Measurements from ENCODE around the gene BRME1. TPM values are rescaled to one million over a fixed set of nuclear protein-coding genes. Genes with fewer than 3 reads are reported as not detected.

The BRME1 gene
- total RNA-seq, 1 donor from 2014 or later = 4.6 TPM

- Mint-ChIP-seq H3K9me3 (ENCODE audit: unreplicated experiment) (peaks cover 7% of the 10 kb centered on the region), H3K36me3 (ENCODE audit: unreplicated experiment) (no peaks in the 10 kb centered on the region), H3K4me3 (ENCODE audit: unreplicated experiment) (peak overlapping the region; percentile 79), H3K27me3 (ENCODE audit: unreplicated experiment) (no peaks in the 10 kb centered on the region), H3K27ac (ENCODE audit: unreplicated experiment) (no peak overlapping the region), H3K4me1 (ENCODE audit: low read depth, unreplicated experiment) (no peaks in the 10 kb centered on the region)
- no peak for DNase-seq
- no peak for TF ChIP-seq CTCF (IDR thresholded peaks at IDR 0.05; ENCODE audit: partially characterized antibody, unreplicated experiment)
Observed at GRCh38 chr19:13906521-13906904, 596 bp upstream of the BRME1 start.

DNA sequence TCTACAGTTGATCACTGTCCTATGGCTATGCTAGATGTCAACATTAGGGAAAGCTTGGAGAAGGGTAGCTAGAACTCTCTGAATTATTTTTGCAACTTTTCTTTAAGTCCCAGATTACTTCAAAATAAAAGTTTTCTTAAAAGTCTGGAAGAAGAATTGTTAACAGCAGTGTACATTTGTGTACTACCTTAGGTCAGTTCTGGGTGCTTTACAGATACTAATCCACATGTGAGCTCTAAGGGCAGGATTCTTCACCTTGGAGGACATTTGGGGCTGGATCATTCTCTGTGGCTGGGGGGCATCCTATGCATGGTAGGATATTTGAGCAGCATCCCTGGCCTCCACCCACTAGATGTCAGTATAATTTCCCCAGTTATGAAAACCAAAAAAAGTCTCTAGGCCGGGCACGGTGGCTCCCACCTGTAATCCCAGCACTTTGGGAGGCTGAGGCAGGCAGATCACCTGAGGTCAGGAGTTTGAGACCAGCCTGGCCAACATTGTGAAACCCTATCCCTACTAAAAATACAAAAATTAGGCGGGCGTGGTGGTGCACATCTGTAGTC, 2.8 kb downstream of the BRME1 start:
- Mint-ChIP-seq H3K36me3 (ENCODE audit: unreplicated experiment) (no peaks in the 10 kb centered on the region), H3K4me3 (ENCODE audit: unreplicated experiment) (no peak overlapping the region), H3K27me3 (ENCODE audit: unreplicated experiment) (no peaks in the 10 kb centered on the region), H3K9me3 (ENCODE audit: unreplicated experiment) (peaks cover 7% of the 10 kb centered on the region), H3K4me1 (ENCODE audit: low read depth, unreplicated experiment) (no peaks in the 10 kb centered on the region), H3K27ac (ENCODE audit: unreplicated experiment) (no peak overlapping the region)
- no peak for DNase-seq
- TF ChIP-seq CTCF (IDR thresholded peaks at IDR 0.05; ENCODE audit: partially characterized antibody, unreplicated experiment) = no peak

GRCh38 chr19:13899912-13900584, 5.9 kb downstream of the BRME1 start:
- Mint-ChIP-seq H3K4me3 (ENCODE audit: unreplicated experiment) (no peak overlapping the region), H3K4me1 (ENCODE audit: low read depth, unreplicated experiment) (no peaks in the 10 kb centered on the region), H3K27ac (ENCODE audit: unreplicated experiment) (no peak overlapping the region), H3K27me3 (ENCODE audit: unreplicated experiment) (no peaks in the 10 kb centered on the region), H3K9me3 (ENCODE audit: unreplicated experiment) (peaks cover 7% of the 10 kb centered on the region), H3K36me3 (ENCODE audit: unreplicated experiment) (no peaks in the 10 kb centered on the region)
- DNase-seq = no peak
- TF ChIP-seq CTCF (IDR thresholded peaks at IDR 0.05; ENCODE audit: partially characterized antibody, unreplicated experiment) = no peak

DNA sequence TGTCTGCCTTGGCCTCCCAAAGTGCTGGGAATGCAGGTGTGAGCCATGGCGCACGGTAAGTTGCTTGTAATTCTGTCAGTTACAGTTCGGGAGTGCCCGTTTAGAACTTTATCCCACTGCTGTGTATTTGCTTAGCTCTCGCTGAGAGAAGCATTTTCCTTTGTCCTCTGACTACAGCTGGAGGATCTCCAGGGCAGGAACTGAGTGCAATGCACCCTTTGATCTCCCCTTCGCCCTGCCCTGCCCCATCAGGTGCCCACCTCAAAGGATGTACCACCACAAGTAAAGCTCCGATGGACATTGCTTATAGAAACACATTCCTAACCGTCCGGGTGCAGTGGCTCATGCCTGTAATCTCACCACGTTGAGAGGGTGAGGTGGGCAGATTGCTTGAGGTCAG, 6.5 kb downstream of the BRME1 start:
- Mint-ChIP-seq H3K27me3 (ENCODE audit: unreplicated experiment) (no peaks in the 10 kb centered on the region), H3K36me3 (ENCODE audit: unreplicated experiment) (no peaks in the 10 kb centered on the region), H3K27ac (ENCODE audit: unreplicated experiment) (no peak overlapping the region), H3K4me3 (ENCODE audit: unreplicated experiment) (no peak overlapping the region), H3K9me3 (ENCODE audit: unreplicated experiment) (peaks cover 2% of the 10 kb centered on the region), H3K4me1 (ENCODE audit: low read depth, unreplicated experiment) (no peaks in the 10 kb centered on the region)
- no peak for TF ChIP-seq CTCF (IDR thresholded peaks at IDR 0.05; ENCODE audit: partially characterized antibody, unreplicated experiment)
- DNase-seq = no peak

GRCh38 chr19:13896227-13896626, 9.7 kb downstream of the BRME1 start:
- peaks cover 3% of the 10 kb centered on the region for H3K9me3 Mint-ChIP-seq (ENCODE audit: unreplicated experiment)
- TF ChIP-seq CTCF (IDR thresholded peaks at IDR 0.05; ENCODE audit: partially characterized antibody, unreplicated experiment) = no peak
- no peak overlapping the region for H3K27ac Mint-ChIP-seq (ENCODE audit: unreplicated experiment)
- H3K36me3 Mint-ChIP-seq (ENCODE audit: unreplicated experiment) = no peaks in the 10 kb centered on the region
- DNase-seq = no peak
- H3K27me3 Mint-ChIP-seq (ENCODE audit: unreplicated experiment) = no peaks in the 10 kb centered on the region
- H3K4me1 Mint-ChIP-seq (ENCODE audit: low read depth, unreplicated experiment) = no peaks in the 10 kb centered on the region
- no peak overlapping the region for H3K4me3 Mint-ChIP-seq (ENCODE audit: unreplicated experiment)
